ENCODE results near the gene ATRNL1. TPM values are rescaled to one million over a fixed set of nuclear protein-coding genes. Genes with fewer than 3 reads are reported as not detected.

ATRNL1 gene
- total RNA-seq, 1 experiment from 2014 or later: 28.7 TPM

DNA sequence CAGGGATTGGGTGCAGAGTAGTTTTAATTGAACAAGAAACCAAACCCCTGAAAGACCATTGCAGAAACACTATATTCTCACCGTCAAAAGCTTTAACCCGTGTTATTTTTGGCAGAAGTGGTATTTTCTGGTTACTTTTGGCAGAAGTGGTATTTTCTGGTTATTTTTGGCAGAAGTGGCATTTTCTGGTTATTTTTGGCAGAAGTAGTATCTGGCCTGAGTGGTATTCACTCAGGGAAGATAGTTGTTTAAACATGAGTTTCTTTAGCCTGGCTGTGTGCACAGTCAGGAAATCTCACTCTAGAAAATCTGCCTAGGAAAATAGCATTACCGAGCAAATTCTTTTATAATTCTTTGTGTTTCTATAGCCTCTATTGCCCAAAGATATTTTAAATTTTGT lies 857.2 kb downstream of the ATRNL1 start (continued):
- TF ChIP-seq, protein P1, sequence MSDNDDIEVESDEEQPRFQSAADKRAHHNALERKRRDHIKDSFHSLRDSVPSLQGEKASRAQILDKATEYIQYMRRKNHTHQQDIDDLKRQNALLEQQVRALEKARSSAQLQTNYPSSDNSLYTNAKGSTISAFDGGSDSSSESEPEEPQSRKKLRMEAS (CRISPR knock-in tag; IDR thresholded peaks at IDR 0.05): no peak
- TF ChIP-seq FOXP1 (CRISPR knock-in tag; IDR thresholded peaks at IDR 0.05; ENCODE audit: borderline replicate concordance): no peak

DNA sequence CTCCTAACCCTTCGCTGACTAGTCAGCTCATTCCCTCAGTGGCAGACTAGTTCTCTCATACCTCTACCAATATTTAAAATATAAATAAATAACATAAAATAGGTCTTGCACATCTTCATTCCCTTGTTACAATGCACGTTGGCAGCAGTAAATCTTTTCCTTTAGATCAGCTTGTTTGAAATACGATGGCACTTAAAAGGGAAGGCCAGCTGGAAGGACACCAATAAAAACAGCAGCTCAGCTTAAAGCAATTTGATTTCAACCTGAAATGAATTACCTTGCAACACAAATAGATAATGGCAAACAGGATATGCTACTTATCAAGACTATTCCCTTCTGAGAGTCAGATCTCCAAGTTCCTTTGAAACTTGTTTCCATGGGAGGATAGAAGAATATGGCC lies 858.1 kb downstream of the ATRNL1 start:
- no peak for DNase-seq (ENCODE audit: low spot score)
- CTCF ChIA-PET: interaction anchor here (0.6 to 1.0 kb wide), 3 partner anchors 24 to 129 kb away, joined by 3 read pairs; no protein-coding TSS in a partner anchor
- no peak overlapping the region for H3K4me3 Mint-ChIP-seq
- no peaks in the 10 kb centered on the region for H3K9me3 Mint-ChIP-seq
- ATAC-seq: no peak
- peaks cover 42% of the 10 kb centered on the region for H3K4me1 Mint-ChIP-seq
- H3K27ac Mint-ChIP-seq: no peak overlapping the region
- H3K36me3 Mint-ChIP-seq: no peaks in the 10 kb centered on the region
- H3K27me3 Mint-ChIP-seq (ENCODE audit: low read depth): no peaks in the 10 kb centered on the region
- TF ChIP-seq SP1 (CRISPR knock-in tag; conservative IDR thresholded peaks at IDR 0.05) (no peak), EMX1 (CRISPR knock-in tag; IDR thresholded peaks at IDR 0.05) (no peak), ZNF263 (CRISPR knock-in tag; IDR thresholded peaks at IDR 0.05; ENCODE audit: low read depth) (no peak), FOXP1 (CRISPR knock-in tag; IDR thresholded peaks at IDR 0.05; ENCODE audit: borderline replicate concordance) (no peak), FOXK1 (CRISPR knock-in tag; IDR thresholded peaks at IDR 0.05) (no peak), ZNF671 (CRISPR knock-in tag; IDR thresholded peaks at IDR 0.05) (no peak), TP53 (CRISPR knock-in tag; IDR thresholded peaks at IDR 0.05) (no peak), PRRX2 (CRISPR knock-in tag; IDR thresholded peaks at IDR 0.05) (no peak)
- TF ChIP-seq, protein P2, sequence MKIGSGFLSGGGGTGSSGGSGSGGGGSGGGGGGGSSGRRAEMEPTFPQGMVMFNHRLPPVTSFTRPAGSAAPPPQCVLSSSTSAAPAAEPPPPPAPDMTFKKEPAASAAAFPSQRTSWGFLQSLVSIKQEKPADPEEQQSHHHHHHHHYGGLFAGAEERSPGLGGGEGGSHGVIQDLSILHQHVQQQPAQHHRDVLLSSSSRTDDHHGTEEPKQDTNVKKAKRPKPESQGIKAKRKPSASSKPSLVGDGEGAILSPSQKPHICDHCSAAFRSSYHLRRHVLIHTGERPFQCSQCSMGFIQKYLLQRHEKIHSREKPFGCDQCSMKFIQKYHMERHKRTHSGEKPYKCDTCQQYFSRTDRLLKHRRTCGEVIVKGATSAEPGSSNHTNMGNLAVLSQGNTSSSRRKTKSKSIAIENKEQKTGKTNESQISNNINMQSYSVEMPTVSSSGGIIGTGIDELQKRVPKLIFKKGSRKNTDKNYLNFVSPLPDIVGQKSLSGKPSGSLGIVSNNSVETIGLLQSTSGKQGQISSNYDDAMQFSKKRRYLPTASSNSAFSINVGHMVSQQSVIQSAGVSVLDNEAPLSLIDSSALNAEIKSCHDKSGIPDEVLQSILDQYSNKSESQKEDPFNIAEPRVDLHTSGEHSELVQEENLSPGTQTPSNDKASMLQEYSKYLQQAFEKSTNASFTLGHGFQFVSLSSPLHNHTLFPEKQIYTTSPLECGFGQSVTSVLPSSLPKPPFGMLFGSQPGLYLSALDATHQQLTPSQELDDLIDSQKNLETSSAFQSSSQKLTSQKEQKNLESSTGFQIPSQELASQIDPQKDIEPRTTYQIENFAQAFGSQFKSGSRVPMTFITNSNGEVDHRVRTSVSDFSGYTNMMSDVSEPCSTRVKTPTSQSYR (CRISPR knock-in tag; IDR thresholded peaks at IDR 0.05): no peak
- TF ChIP-seq, protein P1 (CRISPR knock-in tag; IDR thresholded peaks at IDR 0.05): no peak
- TF ChIP-seq, protein P3, sequence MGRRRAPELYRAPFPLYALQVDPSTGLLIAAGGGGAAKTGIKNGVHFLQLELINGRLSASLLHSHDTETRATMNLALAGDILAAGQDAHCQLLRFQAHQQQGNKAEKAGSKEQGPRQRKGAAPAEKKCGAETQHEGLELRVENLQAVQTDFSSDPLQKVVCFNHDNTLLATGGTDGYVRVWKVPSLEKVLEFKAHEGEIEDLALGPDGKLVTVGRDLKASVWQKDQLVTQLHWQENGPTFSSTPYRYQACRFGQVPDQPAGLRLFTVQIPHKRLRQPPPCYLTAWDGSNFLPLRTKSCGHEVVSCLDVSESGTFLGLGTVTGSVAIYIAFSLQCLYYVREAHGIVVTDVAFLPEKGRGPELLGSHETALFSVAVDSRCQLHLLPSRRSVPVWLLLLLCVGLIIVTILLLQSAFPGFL (CRISPR knock-in tag; IDR thresholded peaks at IDR 0.05; ENCODE audit: borderline replicate concordance): no peak
- TF ChIP-seq, protein P4, sequence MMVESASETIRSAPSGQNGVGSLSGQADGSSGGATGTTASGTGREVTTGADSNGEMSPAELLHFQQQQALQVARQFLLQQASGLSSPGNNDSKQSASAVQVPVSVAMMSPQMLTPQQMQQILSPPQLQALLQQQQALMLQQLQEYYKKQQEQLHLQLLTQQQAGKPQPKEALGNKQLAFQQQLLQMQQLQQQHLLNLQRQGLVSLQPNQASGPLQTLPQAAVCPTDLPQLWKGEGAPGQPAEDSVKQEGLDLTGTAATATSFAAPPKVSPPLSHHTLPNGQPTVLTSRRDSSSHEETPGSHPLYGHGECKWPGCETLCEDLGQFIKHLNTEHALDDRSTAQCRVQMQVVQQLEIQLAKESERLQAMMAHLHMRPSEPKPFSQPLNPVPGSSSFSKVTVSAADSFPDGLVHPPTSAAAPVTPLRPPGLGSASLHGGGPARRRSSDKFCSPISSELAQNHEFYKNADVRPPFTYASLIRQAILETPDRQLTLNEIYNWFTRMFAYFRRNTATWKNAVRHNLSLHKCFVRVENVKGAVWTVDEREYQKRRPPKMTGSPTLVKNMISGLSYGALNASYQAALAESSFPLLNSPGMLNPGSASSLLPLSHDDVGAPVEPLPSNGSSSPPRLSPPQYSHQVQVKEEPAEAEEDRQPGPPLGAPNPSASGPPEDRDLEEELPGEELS (CRISPR knock-in tag; IDR thresholded peaks at IDR 0.05): no peak
- TF ChIP-seq, protein P5, sequence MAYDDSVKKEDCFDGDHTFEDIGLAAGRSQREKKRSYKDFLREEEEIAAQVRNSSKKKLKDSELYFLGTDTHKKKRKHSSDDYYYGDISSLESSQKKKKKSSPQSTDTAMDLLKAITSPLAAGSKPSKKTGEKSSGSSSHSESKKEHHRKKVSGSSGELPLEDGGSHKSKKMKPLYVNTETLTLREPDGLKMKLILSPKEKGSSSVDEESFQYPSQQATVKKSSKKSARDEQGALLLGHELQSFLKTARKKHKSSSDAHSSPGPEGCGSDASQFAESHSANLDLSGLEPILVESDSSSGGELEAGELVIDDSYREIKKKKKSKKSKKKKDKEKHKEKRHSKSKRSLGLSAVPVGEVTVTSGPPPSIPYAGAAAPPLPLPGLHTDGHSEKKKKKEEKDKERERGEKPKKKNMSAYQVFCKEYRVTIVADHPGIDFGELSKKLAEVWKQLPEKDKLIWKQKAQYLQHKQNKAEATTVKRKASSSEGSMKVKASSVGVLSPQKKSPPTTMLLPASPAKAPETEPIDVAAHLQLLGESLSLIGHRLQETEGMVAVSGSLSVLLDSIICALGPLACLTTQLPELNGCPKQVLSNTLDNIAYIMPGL (CRISPR knock-in tag; IDR thresholded peaks at IDR 0.05): no peak
- TF ChIP-seq, protein P6, sequence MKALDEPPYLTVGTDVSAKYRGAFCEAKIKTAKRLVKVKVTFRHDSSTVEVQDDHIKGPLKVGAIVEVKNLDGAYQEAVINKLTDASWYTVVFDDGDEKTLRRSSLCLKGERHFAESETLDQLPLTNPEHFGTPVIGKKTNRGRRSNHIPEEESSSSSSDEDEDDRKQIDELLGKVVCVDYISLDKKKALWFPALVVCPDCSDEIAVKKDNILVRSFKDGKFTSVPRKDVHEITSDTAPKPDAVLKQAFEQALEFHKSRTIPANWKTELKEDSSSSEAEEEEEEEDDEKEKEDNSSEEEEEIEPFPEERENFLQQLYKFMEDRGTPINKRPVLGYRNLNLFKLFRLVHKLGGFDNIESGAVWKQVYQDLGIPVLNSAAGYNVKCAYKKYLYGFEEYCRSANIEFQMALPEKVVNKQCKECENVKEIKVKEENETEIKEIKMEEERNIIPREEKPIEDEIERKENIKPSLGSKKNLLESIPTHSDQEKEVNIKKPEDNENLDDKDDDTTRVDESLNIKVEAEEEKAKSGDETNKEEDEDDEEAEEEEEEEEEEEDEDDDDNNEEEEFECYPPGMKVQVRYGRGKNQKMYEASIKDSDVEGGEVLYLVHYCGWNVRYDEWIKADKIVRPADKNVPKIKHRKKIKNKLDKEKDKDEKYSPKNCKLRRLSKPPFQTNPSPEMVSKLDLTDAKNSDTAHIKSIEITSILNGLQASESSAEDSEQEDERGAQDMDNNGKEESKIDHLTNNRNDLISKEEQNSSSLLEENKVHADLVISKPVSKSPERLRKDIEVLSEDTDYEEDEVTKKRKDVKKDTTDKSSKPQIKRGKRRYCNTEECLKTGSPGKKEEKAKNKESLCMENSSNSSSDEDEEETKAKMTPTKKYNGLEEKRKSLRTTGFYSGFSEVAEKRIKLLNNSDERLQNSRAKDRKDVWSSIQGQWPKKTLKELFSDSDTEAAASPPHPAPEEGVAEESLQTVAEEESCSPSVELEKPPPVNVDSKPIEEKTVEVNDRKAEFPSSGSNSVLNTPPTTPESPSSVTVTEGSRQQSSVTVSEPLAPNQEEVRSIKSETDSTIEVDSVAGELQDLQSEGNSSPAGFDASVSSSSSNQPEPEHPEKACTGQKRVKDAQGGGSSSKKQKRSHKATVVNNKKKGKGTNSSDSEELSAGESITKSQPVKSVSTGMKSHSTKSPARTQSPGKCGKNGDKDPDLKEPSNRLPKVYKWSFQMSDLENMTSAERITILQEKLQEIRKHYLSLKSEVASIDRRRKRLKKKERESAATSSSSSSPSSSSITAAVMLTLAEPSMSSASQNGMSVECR (CRISPR knock-in tag; IDR thresholded peaks at IDR 0.05; ENCODE audit: borderline replicate concordance): no peak
- POLR2A ChIA-PET: no interaction called here
